Keratinocyte (primary cell): ENCODE measurements around the gene CDKL4. TPM values are rescaled to one million over a fixed set of nuclear protein-coding genes. Genes with fewer than 3 reads are reported as not detected.

Experiments used
- DNase-seq: peaks from one replicate; pipeline ENCODE4 v3.0.0-alpha.2; 2011; ENCODE audit warnings: low read depth, missing footprints, low spot score
- FAIRE-seq: peaks from 2 replicates; lab custom pipeline; 2011; peaks lifted over from hg19 to GRCh38; lab: Jason Lieb, UNC
- H2AFZ ChIP-seq: 2 replicates; pipeline ENCODE4 v1.6.0; 2012; ENCODE audit warnings: low read length, control low read depth, inconsistent platforms; ENCODE audit not compliant: control insufficient read depth
- H3K27ac ChIP-seq: 2 replicates; pipeline ENCODE4 v1.5.1; 2011; ENCODE audit warnings: low read length; ENCODE audit not compliant: control insufficient read depth, insufficient read depth
- H3K27me3 ChIP-seq: 3 replicates; pipeline ENCODE4 v1.6.0; 2011; ENCODE audit warnings: low read length; ENCODE audit not compliant: control insufficient read depth, insufficient read depth; ENCODE audit errors: extremely low read depth
- H3K36me3 ChIP-seq, 2 experiments: 2 replicates in 1 of 2; 3 replicates in 1 of 2; pipeline ENCODE4 v1.5.1; 2011; ENCODE audit warnings: low read length in 2 of 2, mild to moderate bottlenecking in 1 of 2; ENCODE audit not compliant: control insufficient read depth in 2 of 2, insufficient read depth in 2 of 2; ENCODE audit errors: extremely low read depth in 1 of 2
- H3K4me1 ChIP-seq: 3 replicates; pipeline ENCODE4 v1.5.1; 2011; ENCODE audit warnings: low read length; ENCODE audit not compliant: control insufficient read depth, insufficient read depth; ENCODE audit errors: extremely low read depth
- H3K4me2 ChIP-seq: 3 replicates; pipeline ENCODE4 v1.6.0; 2011; ENCODE audit warnings: low read depth, low read length; ENCODE audit not compliant: control insufficient read depth, insufficient read depth; ENCODE audit errors: extremely low read depth
- H3K4me3 ChIP-seq, 3 experiments: fragments of 200-600 bp in 1 of 3; sonication (generic) in 1 of 3; 2 replicates in 2 of 3; 3 replicates in 1 of 3; pipeline ENCODE4 v1.5.1; 2011 to 2016; ENCODE audit warnings: low read length in 3 of 3, mild to moderate bottlenecking in 3 of 3, control low read depth in 2 of 3, inconsistent platforms in 1 of 3, low read depth in 1 of 3, mixed read lengths in 1 of 3, mixed run types in 1 of 3, moderate library complexity in 1 of 3; ENCODE audit not compliant: control insufficient read depth in 2 of 3, insufficient read depth in 2 of 3; ENCODE audit errors: extremely low read depth in 1 of 3
- H3K79me2 ChIP-seq: 2 replicates; pipeline ENCODE4 v1.6.0; 2012; ENCODE audit warnings: low read length; ENCODE audit not compliant: control insufficient read depth, insufficient read depth
- H3K9ac ChIP-seq: 3 replicates; pipeline ENCODE4 v1.6.0; 2011; ENCODE audit warnings: low read length; ENCODE audit not compliant: control insufficient read depth, insufficient read depth; ENCODE audit errors: extremely low read depth
- H3K9me1 ChIP-seq: 3 replicates; pipeline ENCODE4 v1.6.0; 2011; ENCODE audit warnings: low read length; ENCODE audit not compliant: control insufficient read depth, insufficient read depth; ENCODE audit errors: extremely low read depth
- H3K9me3 ChIP-seq: 2 replicates; pipeline ENCODE4 v1.5.1; 2012; ENCODE audit warnings: low read depth, low read length; ENCODE audit not compliant: control insufficient read depth
- H4K20me1 ChIP-seq: 3 replicates; pipeline ENCODE4 v1.6.0; 2011; ENCODE audit warnings: low read length; ENCODE audit not compliant: control insufficient read depth, insufficient read depth; ENCODE audit errors: extremely low read depth
- CTCF ChIP-seq, 3 experiments: IDR thresholded peaks in 1 of 3; conservative IDR thresholded peaks in 1 of 3; optimal IDR thresholded peaks in 1 of 3; 2 replicates in 2 of 3; 3 replicates in 1 of 3; pipeline versions ENCODE3 to v1.5.1; 2011; ENCODE audit warnings: low read length in 3 of 3, mild to moderate bottlenecking in 3 of 3, moderate library complexity in 2 of 3, control low read depth in 1 of 3, inconsistent platforms in 1 of 3; ENCODE audit not compliant: insufficient read depth in 2 of 3; ENCODE audit errors: extremely low read depth in 1 of 3
- EZH2 ChIP-seq: IDR thresholded peaks from one replicate; pipeline ENCODE4 v1.6.1; 2012; ENCODE audit warnings: inconsistent platforms, mild to moderate bottlenecking, low read length, moderate library complexity
- dilution Hi-C: fragments of 300-500 bp; cut with MboI; formaldehyde crosslinking; loops from one replicate; pipeline ENCODE4 v1.7.0; 2020; ENCODE audit warnings: low sequenced_read_pairs; ENCODE audit not compliant: extremely low pct_ligation_motif_present
- polyA plus RNA-seq, 5 experiments: library from polyadenylated mRNA; depleted of rRNA in 3 of 5; stranded (reverse) in 3 of 5; stranded (forward) in 1 of 5; unstranded in 1 of 5; fragments of >200 nt; gene quantifications; 1 replicate in 1 of 5; 2 replicates in 3 of 5; 3 replicates in 1 of 5; pipeline versions ENCODE4 v1.2.1 to v1.2.3, GENCODE V29; 2011 to 2012; ENCODE audit warnings: missing spikeins in 2 of 5, low read depth in 1 of 5, low replicate concordance in 1 of 5
- small RNA-seq, 3 experiments: library from RNA; depleted of rRNA; stranded (forward); fragments of <200 nt; gene quantifications; one replicate each; pipeline ENCODE3, GENCODE V24; 2012; ENCODE audit warnings: low read depth in 3 of 3, low replicate concordance in 1 of 3; ENCODE audit not compliant: insufficient read length in 3 of 3

Gene CDKL4
- polyA plus RNA-seq, 1 donor (not counting 4 experiments of a cell fraction or from before 2014, with no cell fraction given) = not detected

- no peaks in the 10 kb centered on the region for H3K36me3 ChIP-seq
- H3K27ac ChIP-seq = no peak overlapping the region
- no peaks in the 10 kb centered on the region for H3K79me2 ChIP-seq
- FAIRE-seq = no peak
- no peak for DNase-seq
- no peak overlapping the region for H2AFZ ChIP-seq
- H3K4me2 ChIP-seq = no peak overlapping the region
- no peaks in the 10 kb centered on the region for H3K4me1 ChIP-seq
- H3K9me3 ChIP-seq = no peaks in the 10 kb centered on the region
- no peaks in the 10 kb centered on the region for H4K20me1 ChIP-seq
- H3K9ac ChIP-seq = no peak overlapping the region
- H3K9me1 ChIP-seq = no peaks in the 10 kb centered on the region
- H3K4me3 ChIP-seq = no peak overlapping the region
- TF ChIP-seq CTCF (optimal IDR thresholded peaks at IDR 0.05 in 1 of 3, IDR thresholded peaks at IDR 0.05 in 1 of 3, conservative IDR thresholded peaks at IDR 0.05 in 1 of 3; ENCODE audit: extremely low read depth in 1 of 3, insufficient read depth in 2 of 3, low read length in 3 of 3) = no peak
- TF ChIP-seq EZH2 = no peak
- H3K27me3 ChIP-seq = no peaks in the 10 kb centered on the region
- dilution Hi-C loops = no loop called here
Observed at GRCh38 chr2:39128919-39129391, 114.8 kb downstream of the CDKL4 start.

GRCh38 chr2:39127973-39128372 is 115.8 kb downstream of the CDKL4 start:
- FAIRE-seq = peak; percentile 43
- TF ChIP-seq EZH2 (no peak), CTCF (optimal IDR thresholded peaks at IDR 0.05 in 1 of 3, IDR thresholded peaks at IDR 0.05 in 1 of 3, conservative IDR thresholded peaks at IDR 0.05 in 1 of 3; ENCODE audit: extremely low read depth in 1 of 3, insufficient read depth in 2 of 3, low read length in 3 of 3) (no peak)

More at GRCh38 chr2:39127973-39128372, 115.8 kb downstream of the CDKL4 start:
- dilution Hi-C loops = no loop called here
- H3K36me3 ChIP-seq = no peaks in the 10 kb centered on the region
- H3K79me2 ChIP-seq = no peaks in the 10 kb centered on the region
- no peaks in the 10 kb centered on the region for H3K9me1 ChIP-seq
- no peak overlapping the region for H3K4me2 ChIP-seq
- H3K27ac ChIP-seq = no peak overlapping the region
- no peak overlapping the region for H3K9ac ChIP-seq
- DNase-seq = no peak
- no peaks in the 10 kb centered on the region for H3K27me3 ChIP-seq
- H3K9me3 ChIP-seq = no peaks in the 10 kb centered on the region
- no peaks in the 10 kb centered on the region for H3K4me1 ChIP-seq
- no peaks in the 10 kb centered on the region for H4K20me1 ChIP-seq
- no peak overlapping the region for H3K4me3 ChIP-seq
- H2AFZ ChIP-seq = peak overlapping the region; percentile 27

Small RNA genes within 50 kb of the gene (small RNA-seq; reads per million reads assigned to genes)
- gene RF00019 = 0 reads per million in 3 experiments
- 0 to 0.07 (median 0) reads per million in 3 experiments for gene RF00272

Other genes starting within 250 kb of the CDKL4 start
- 16.5 to 21.5 TPM (median 17.2 TPM) in 3 replicates for gene SOS1, start 122.9 kb downstream of the CDKL4 start, polyA plus RNA-seq
- 10.3 to 19.4 TPM (median 11.9 TPM) in 3 replicates for gene MAP4K3, start 193.3 kb upstream of the CDKL4 start, polyA plus RNA-seq